SW 1271 (cell line): ENCODE measurements around the gene UBE2D4.
"Not testable (repeated sequence)": the region's sequence is repeated elsewhere in the genome, so short reads cannot be mapped to it uniquely, and the experiment has no call there.

ENCODE experiments used
- DNase-seq, 2 experiments: peaks; one replicate each; lab custom pipeline; 2025; lab: John Stamatoyannopoulos, UW

UBE2D4 gene

GRCh38 chr7:43925984-43926797 lies at the start of gene UBE2D4:
TSS of gene UBE2D4 (plus strand) at chr7:43926436. CDS start at chr7:43926533, 97 bp downstream.
- peak; percentile 39 to 78 for DNase-seq

DNA sequence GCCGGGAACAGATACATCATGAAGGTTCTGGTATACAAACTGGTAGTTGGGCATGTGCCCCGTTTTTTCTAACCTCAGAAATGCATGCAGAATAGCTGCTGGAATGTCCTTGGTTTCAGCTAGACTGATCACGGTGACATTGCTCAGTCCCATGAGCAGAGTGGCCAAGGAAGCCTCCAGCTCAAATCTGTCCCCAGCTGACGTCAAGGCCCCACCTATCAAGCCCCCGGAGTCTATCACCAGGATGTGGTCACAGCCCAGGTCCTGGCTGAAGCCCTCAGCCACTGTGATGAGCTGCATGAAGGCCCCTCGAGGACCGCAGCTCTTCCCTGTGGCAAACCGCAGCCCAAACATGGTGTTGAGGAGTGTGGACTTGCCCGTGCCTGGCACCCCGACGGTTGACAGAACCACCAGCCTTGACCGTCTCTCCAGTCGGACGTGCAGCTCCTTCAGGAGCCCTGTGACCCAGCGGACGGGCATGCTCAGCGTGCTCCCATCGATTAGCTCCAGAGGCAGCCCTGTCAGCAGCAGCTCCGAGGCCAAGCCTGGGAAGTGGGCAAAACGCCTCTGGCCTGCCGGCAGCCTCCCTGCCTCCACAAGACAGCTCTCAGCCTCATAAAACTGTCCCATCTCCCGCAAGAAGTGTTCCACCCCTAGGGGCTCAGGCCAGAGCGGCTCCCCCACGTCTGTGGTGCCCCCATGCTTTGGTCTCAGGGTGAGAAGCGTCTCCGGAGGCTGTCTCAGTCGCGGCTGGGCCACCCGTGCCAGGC lies 49.1 kb upstream of the UBE2D4 start:
- no peak for DNase-seq

GRCh38 chr7:43877968-43878864 lies 48.0 kb upstream of the UBE2D4 start:
- no peak for DNase-seq

DNA sequence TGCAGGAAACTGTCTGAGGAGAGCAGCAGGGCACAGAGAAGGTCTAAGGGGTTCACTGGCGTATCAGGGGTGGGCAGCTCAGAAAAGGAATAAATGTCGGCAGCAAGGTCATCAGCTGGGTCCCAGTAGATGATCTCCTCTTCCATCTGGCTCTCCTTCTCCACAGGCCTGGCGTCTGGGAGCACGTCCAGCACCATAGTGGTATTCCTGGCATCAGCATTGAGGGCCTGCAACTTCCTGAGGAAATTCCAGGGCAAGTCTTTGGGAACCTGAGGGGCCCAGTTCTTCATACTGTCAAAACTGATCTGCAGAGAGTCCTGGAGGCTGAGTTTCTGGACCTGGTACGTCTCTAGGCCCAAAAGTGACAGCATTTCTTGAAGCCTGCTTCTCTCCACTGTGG lies 47.4 kb upstream of the UBE2D4 start:
- no peak for DNase-seq

- no peak for DNase-seq
These were observed 46.8 kb upstream of the UBE2D4 start for GRCh38 chr7:43879477-43879876.

- DNase-seq, result no peak
These were observed 45.6 kb upstream of the UBE2D4 start for GRCh38 chr7:43880596-43880995.

DNA sequence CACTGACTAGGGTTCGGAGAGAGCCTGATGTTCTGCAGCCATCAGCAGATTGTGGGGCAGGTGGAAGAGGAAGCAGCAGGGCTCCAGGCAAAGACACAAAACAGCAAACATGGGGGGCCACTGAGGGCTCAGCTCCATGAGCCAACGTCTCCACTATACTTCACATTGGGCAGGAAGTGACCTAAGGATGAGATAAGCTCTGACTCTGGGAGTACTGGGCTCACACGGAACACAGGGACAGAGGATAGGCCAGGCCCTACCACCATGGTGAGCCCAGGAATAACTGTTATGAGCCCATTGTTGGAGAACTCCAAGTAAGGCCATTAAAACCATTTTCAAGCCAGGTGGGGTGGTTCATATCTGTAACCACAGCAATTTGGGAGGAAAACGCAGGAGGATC lies 42.0 kb upstream of the UBE2D4 start:
- DNase-seq, result no peak

DNA sequence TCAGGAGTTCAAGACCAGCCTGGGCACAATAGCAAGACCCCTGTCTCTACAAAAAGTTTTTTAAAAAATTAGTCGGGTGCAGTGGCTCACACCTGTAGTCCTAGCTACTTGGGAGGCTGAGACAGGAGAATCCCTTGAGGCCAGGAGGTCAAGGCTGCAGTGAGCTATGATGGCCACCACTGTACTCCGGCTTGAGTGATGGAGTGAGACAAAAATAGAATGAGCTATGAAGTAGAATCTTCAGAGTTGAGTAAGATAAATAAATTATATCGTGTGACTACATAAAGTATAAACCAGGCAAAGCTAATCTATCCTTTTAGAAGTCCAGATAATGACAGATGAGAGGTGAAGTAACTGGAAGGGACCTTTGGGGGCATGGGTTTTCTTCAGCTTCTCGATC lies 41.6 kb upstream of the UBE2D4 start:
- DNase-seq, result no peak

GRCh38 chr7:43888993-43889945 lies 37.0 kb upstream of the UBE2D4 start:
- no peak for DNase-seq

- DNase-seq, result no peak
These were observed 35.8 kb upstream of the UBE2D4 start for GRCh38 chr7:43890468-43890867.

DNA sequence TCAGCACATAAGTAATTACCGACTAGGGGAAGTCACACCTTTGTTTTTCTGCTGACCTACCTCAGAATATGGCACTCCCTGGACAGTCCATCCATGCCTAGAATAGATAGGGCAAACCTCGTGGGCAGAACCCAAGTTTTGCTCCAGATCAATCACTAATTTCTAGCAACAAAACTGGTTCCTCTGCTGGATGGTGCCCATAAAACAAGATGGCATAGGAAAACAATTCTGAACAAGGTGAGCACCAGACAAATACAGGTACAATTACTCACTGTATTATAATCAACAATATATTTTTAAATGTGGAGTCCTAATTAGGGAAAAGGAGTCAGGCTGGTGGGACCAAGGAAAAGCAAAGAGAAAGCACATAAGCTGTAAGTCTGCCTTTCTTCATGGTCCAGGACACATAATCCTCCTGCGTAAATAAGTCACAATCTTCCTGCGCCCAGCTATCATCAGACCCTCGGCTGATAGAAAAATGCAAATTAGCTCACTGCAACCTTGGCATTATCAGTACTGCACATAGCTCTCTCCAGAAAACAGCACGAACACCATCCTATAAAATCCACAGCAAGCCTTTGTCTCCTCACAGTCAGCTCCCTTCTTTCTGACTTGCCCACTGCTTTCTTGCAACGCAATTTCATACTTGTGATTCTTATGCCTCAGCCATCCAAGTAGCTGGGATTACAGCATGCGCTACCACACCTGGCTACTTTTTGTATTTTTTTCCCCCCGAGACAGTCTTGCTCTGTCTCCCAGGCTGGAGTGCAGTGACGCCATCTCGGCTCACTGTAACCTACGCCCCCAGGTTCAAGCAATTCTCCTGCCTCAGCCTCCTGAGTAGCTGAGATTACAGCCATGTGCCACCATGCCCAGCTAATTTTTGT lies 34.9 kb upstream of the UBE2D4 start:
- no peak for DNase-seq

DNA sequence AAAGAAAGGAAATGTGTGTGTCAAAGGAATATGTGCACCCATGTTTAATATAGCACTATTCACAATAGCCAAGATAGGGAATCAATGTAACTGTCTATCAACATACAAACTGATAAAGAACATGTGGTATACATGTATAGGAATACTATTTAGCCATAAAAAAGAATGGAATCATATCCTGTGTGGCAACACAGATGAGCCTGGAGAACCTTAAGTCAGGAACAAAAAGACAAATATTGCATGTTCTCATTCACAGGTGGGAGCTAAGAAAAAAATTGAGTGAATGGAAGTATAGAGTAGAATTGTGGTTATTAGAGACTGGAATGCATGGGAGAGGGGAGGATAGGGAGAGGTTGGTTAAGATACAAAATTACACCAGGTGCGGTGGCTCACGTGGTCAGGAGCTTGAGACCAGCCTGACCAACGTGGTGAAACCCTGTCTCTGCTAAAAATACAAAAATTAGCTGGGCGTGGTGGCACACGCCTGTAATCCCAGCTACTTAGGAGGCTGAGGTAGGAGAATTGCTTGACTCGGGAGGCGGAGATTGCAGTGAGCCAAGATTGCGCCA lies 30.3 kb upstream of the UBE2D4 start:
- DNase-seq, result no peak

- not testable (repeated sequence) for DNase-seq
These were observed 27.7 kb upstream of the UBE2D4 start for GRCh38 chr7:43898571-43898970.

GRCh38 chr7:43902542-43903054 lies 23.6 kb upstream of the UBE2D4 start:
- DNase-seq, result no peak

- DNase-seq, result no peak
These were observed 21.6 kb upstream of the UBE2D4 start for GRCh38 chr7:43904533-43905208.

DNA sequence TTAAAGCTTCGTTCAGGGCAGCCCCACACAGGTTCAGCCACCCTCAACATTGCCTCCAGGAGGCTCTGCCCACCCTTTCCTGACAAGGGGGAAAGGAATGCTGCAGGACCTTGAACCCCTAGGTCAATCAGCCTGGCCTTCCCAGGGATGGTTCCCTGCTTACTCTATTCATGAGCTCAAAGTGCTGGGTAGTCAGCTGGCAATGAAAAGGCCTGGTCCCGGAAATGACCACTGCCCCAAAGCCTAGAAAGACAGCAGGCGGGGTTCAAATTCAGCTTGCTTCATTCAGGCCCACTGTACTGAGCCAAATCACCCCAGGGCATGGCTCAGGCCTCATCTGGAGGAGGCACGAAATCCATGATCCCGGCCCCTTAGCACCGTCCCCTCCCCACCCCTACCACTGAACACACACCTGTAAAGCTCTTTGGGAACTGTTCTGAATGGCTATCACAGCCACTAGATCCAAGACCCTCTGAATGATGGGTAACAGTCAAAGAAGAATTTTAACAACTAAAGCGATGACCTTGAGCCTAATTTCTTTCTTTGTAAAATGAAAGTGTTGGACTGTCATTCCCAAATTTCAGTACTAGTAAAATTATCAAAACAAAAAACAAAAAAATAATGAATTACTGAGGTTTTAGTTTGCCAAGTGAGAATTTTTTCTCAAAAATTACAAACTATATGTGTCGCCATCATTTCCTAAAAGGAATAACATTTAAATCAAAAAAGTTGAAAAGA lies 20.9 kb upstream of the UBE2D4 start:
- DNase-seq, result peak in 1 of 2 experiments; percentile 8

DNA sequence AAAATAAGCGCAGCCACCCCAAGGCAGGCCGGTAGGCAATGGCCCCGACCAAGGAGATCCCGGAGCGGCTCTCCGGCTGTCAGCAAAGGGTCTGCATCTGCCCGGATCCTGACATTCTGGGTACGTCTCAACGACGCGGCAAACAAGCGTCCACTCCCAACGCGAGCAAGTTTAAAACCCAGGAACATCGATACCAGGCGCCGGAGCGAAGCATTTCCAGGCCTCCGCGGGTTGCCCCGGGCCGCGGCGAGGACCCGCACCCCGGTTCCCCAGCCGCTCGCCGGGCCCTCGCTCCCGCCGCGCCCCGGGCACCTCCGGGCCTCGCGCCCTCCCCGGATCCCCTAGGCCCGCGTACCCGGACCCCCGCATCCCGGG lies 20.3 kb upstream of the UBE2D4 start:
- DNase-seq, result peak in 1 of 2 experiments; percentile 11

GRCh38 chr7:43906331-43907010 lies 19.8 kb upstream of the UBE2D4 start, which contains the start of gene URGCP:
TSS of gene URGCP (minus strand) at chr7:43906596. CDS start at chr7:43906575, 21 bp downstream.
- DNase-seq, result no peak
